Measurements from ENCODE around the gene HSPA4L. TPM values are rescaled to one million over a fixed set of nuclear protein-coding genes. Genes with fewer than 3 reads are reported as not detected.

HSPA4L gene
- total and polyA plus RNA-seq, 2 donors (not counting 1 experiment from before 2014, with no cell fraction given), result 3.9 to 10.1 TPM

DNA sequence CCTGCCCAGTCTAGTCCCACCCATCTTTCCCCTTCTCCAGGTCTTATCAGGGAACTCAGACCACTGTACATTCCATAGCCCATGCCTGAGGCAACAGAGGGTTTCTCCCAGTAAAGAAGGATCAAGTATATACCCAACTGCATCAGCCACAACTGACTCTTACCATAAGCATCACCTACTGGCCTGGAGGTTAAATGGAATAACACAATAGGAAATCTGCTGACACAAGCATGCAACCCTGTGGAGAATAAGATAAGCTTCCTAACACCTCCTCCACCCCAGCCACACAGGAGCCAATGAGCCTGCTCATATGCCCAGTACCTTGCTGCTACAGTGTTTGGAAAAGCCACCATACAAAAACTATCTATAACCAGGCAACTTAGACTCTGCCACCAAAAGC lies 63.9 kb downstream of the HSPA4L start:
- Histone ChIP-seq H3K9me3 (ENCODE audit: control insufficient read depth, insufficient read depth, low read depth, low read length) (no peaks in the 10 kb centered on the region), H3K9ac (ENCODE audit: insufficient read depth, low read length) (no peak overlapping the region), H3K4me2 (ENCODE audit: extremely low read depth, insufficient read depth, low read length) (no peak overlapping the region), H3K36me3 (ENCODE audit: control insufficient read depth, insufficient read depth, low read length) (no peaks in the 10 kb centered on the region), H3K4me1 (ENCODE audit: control insufficient read depth, extremely low read depth, insufficient read depth, low read length) (no peaks in the 10 kb centered on the region), H4K20me1 (ENCODE audit: control insufficient read depth, extremely low read depth, insufficient read depth, low read length) (no peaks in the 10 kb centered on the region), H3K27me3 (ENCODE audit: control insufficient read depth, insufficient read depth, low read length) (no peaks in the 10 kb centered on the region), H3K27ac (ENCODE audit: insufficient read depth, low read length) (no peak overlapping the region), H2AFZ (ENCODE audit: low read length) (no peak overlapping the region), H3K4me3 (replicated peaks in 1 of 4; ENCODE audit: control extremely low read depth in 1 of 4, insufficient read depth in 1 of 4, low read depth in 3 of 4, low read length in 4 of 4) (no peak overlapping the region), H3K79me2 (ENCODE audit: control insufficient read depth, insufficient read depth, low read length) (no peaks in the 10 kb centered on the region)
- TF ChIP-seq EZH2 (IDR thresholded peaks at IDR 0.05; ENCODE audit: low read length, missing control alignments), result no peak
- TF ChIP-seq, protein P1, sequence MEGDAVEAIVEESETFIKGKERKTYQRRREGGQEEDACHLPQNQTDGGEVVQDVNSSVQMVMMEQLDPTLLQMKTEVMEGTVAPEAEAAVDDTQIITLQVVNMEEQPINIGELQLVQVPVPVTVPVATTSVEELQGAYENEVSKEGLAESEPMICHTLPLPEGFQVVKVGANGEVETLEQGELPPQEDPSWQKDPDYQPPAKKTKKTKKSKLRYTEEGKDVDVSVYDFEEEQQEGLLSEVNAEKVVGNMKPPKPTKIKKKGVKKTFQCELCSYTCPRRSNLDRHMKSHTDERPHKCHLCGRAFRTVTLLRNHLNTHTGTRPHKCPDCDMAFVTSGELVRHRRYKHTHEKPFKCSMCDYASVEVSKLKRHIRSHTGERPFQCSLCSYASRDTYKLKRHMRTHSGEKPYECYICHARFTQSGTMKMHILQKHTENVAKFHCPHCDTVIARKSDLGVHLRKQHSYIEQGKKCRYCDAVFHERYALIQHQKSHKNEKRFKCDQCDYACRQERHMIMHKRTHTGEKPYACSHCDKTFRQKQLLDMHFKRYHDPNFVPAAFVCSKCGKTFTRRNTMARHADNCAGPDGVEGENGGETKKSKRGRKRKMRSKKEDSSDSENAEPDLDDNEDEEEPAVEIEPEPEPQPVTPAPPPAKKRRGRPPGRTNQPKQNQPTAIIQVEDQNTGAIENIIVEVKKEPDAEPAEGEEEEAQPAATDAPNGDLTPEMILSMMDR (conservative IDR thresholded peaks at IDR 0.05 in 1 of 2, IDR thresholded peaks at IDR 0.05 in 1 of 2; ENCODE audit: low read depth in 1 of 2, low read length in 2 of 2), result no peak
- DNase-seq (ENCODE audit: low read depth in 2 of 2), result no peak

DNA sequence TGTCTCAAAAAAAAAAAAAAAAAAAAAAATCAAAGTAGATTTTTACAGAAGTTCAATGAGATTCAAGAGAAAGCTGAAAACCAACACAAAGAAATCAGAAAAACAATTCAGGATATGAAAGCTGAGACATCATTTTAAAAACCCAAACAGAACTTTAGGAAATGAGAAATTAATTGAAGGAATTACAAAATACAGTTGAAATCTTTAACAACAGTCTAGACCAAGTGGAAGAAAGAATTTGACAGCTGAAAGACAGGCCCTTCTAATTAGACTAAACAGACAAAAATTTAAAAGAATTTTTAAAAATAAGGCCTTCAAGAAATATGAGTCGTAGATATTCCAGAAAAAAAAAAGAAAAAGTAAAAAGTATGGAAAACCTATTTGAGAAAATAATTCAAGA lies 64.6 kb downstream of the HSPA4L start:
- Histone ChIP-seq H3K36me3 (ENCODE audit: control insufficient read depth, insufficient read depth, low read length) (no peaks in the 10 kb centered on the region), H3K4me2 (ENCODE audit: extremely low read depth, insufficient read depth, low read length) (no peak overlapping the region), H3K79me2 (ENCODE audit: control insufficient read depth, insufficient read depth, low read length) (no peaks in the 10 kb centered on the region), H3K4me3 (replicated peaks in 1 of 4; ENCODE audit: control extremely low read depth in 1 of 4, insufficient read depth in 1 of 4, low read depth in 3 of 4, low read length in 4 of 4) (no peak overlapping the region), H3K4me1 (ENCODE audit: control insufficient read depth, extremely low read depth, insufficient read depth, low read length) (no peaks in the 10 kb centered on the region), H3K27ac (ENCODE audit: insufficient read depth, low read length) (no peak overlapping the region), H3K9me3 (ENCODE audit: control insufficient read depth, insufficient read depth, low read depth, low read length) (no peaks in the 10 kb centered on the region), H3K27me3 (ENCODE audit: control insufficient read depth, insufficient read depth, low read length) (no peaks in the 10 kb centered on the region), H4K20me1 (ENCODE audit: control insufficient read depth, extremely low read depth, insufficient read depth, low read length) (no peaks in the 10 kb centered on the region), H3K9ac (ENCODE audit: insufficient read depth, low read length) (no peak overlapping the region), H2AFZ (ENCODE audit: low read length) (no peak overlapping the region)
- TF ChIP-seq, protein P1 (conservative IDR thresholded peaks at IDR 0.05 in 1 of 2, IDR thresholded peaks at IDR 0.05 in 1 of 2; ENCODE audit: low read depth in 1 of 2, low read length in 2 of 2), result no peak
- no peak for TF ChIP-seq EZH2 (IDR thresholded peaks at IDR 0.05; ENCODE audit: low read length, missing control alignments)
- DNase-seq (ENCODE audit: low read depth in 2 of 2), result no peak

DNA sequence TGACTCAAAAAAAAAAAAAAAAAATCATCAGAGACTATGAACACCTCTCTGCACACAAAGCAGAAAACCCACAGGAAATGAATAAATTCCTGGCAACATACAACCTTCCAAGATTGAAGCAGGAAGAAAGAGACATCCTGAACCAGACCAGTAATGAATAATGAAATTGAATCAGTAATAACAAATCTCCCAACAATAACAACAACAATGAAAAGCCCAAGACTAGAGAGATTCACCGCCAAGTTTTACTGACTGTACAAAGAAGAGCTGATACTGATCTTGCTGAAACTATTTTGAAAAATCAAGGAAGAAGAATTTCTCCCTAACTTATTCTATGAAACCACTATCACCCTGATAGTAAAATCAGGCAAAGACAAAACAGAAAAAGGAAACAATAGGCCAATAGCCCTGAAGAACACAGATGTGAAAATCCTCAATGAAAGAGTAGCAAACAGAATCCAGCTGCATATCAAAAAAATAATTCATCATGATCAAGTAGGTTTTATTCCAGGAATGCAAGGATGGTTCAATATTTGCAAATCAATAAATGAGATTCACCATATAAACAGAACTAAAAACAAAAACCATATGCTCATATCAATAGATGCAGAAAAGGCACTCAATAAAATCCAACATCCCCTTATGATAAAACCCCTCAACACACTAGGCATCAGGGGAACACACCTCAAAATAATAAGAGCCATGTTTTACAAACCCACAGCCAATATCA lies 67.5 kb downstream of the HSPA4L start:
- no peaks in the 10 kb centered on the region for H3K9me3 ChIP-seq (ENCODE audit: control insufficient read depth, insufficient read depth, low read depth, low read length)

More for the DNA sequence above, 67.5 kb downstream of the HSPA4L start:
- no peak overlapping the region for H2AFZ ChIP-seq (ENCODE audit: low read length)
- H3K27ac ChIP-seq (ENCODE audit: insufficient read depth, low read length), result no peak overlapping the region
- no peak overlapping the region for H3K4me2 ChIP-seq (ENCODE audit: extremely low read depth, insufficient read depth, low read length)
- H4K20me1 ChIP-seq (ENCODE audit: control insufficient read depth, extremely low read depth, insufficient read depth, low read length), result no peaks in the 10 kb centered on the region
- H3K79me2 ChIP-seq (ENCODE audit: control insufficient read depth, insufficient read depth, low read length), result no peaks in the 10 kb centered on the region
- no peaks in the 10 kb centered on the region for H3K36me3 ChIP-seq (ENCODE audit: control insufficient read depth, insufficient read depth, low read length)
- no peaks in the 10 kb centered on the region for H3K4me1 ChIP-seq (ENCODE audit: control insufficient read depth, extremely low read depth, insufficient read depth, low read length)
- TF ChIP-seq EZH2 (IDR thresholded peaks at IDR 0.05; ENCODE audit: low read length, missing control alignments), result no peak
- TF ChIP-seq, protein P1 (conservative IDR thresholded peaks at IDR 0.05 in 1 of 2, IDR thresholded peaks at IDR 0.05 in 1 of 2; ENCODE audit: low read depth in 1 of 2, low read length in 2 of 2), result no peak
- peak; percentile 12 to 16 for DNase-seq (ENCODE audit: low read depth in 2 of 2)
- H3K4me3 ChIP-seq (replicated peaks in 1 of 4; ENCODE audit: control extremely low read depth in 1 of 4, insufficient read depth in 1 of 4, low read depth in 3 of 4, low read length in 4 of 4), result no peak overlapping the region
- H3K9ac ChIP-seq (ENCODE audit: insufficient read depth, low read length), result no peak overlapping the region
- no peaks in the 10 kb centered on the region for H3K27me3 ChIP-seq (ENCODE audit: control insufficient read depth, insufficient read depth, low read length)

Measured in fibroblast of lung (primary cell).